PC-3 (cell line): ENCODE measurements around the gene COG3. TPM values are rescaled to one million over a fixed set of nuclear protein-coding genes. Genes with fewer than 3 reads are reported as not detected.

Experiments
- ATAC-seq: fragments of 200-7000 bp; cut with Tn5 transposase; 2 replicates; pipeline ENCODE4 v1.9.1; 2020; ENCODE audit warnings: mild to moderate bottlenecking, moderate library complexity
- BruUV-seq: library from RNA; stranded (reverse); fragments of 400-500 nt; replicated peaks from 2 replicates; lab custom pipeline; 2021; lab: Mats Ljungman, UMichigan
- CTCF ChIA-PET: fragments of 300-600 bp; sonication (Branson Sonifier 250); formaldehyde crosslinking; loops from one replicate; lab custom pipeline; 2022; ENCODE audit warnings: antibody characterized with exemption; lab: Charles Lee
- POLR2A ChIA-PET: fragments of 300-600 bp; sonication (Branson Sonifier 250); formaldehyde crosslinking; loops from one replicate; lab custom pipeline; 2022; ENCODE audit warnings: antibody characterized with exemption; ENCODE audit not compliant: unreplicated experiment; lab: Charles Lee
- DNase-seq: peaks from one replicate; pipeline ENCODE4 v3.0.0-alpha.2; 2015
- H2AFZ ChIP-seq: fragments of 300-600 bp; sonication (generic); 2 replicates; pipeline ENCODE4 v1.6.0; 2016; ENCODE audit warnings: antibody characterized with exemption, low read length
- H3F3A ChIP-seq: fragments of 300-600 bp; sonication (generic); one replicate; pipeline ENCODE4 v1.6.0; 2017; ENCODE audit warnings: antibody characterized with exemption, low read length, control low read depth, mild to moderate bottlenecking; ENCODE audit not compliant: unreplicated experiment
- H3K27ac ChIP-seq: fragments of 300-600 bp; sonication (generic); 2 replicates; pipeline ENCODE4 v1.5.1; 2016; ENCODE audit warnings: mild to moderate bottlenecking, low read length
- H3K27me3 ChIP-seq: fragments of 300-600 bp; sonication (generic); 2 replicates; pipeline ENCODE4 v1.6.1; 2016; ENCODE audit warnings: low read length, mixed read lengths
- H3K36me3 ChIP-seq: fragments of 300-600 bp; sonication (generic); 2 replicates; pipeline ENCODE4 v1.6.1; 2016; ENCODE audit warnings: low read depth, mixed run types, low read length, mixed read lengths
- H3K4me1 ChIP-seq: fragments of 300-600 bp; sonication (generic); 2 replicates; pipeline ENCODE4 v1.5.1; 2016; ENCODE audit warnings: low read length; ENCODE audit not compliant: insufficient read depth
- H3K4me2 ChIP-seq: fragments of 300-600 bp; sonication (generic); 2 replicates; pipeline ENCODE4 v1.6.0; 2016; ENCODE audit warnings: low read length
- H3K4me3 ChIP-seq: fragments of 300-600 bp; sonication (generic); 2 replicates; pipeline ENCODE4 v1.5.1; 2016; ENCODE audit warnings: mild to moderate bottlenecking, low read length, mixed read lengths
- H3K79me2 ChIP-seq: fragments of 300-600 bp; sonication (generic); 2 replicates; pipeline ENCODE4 v1.6.1; 2017; ENCODE audit warnings: low read length, mixed read lengths
- H3K9ac ChIP-seq: fragments of 300-600 bp; sonication (generic); 2 replicates; pipeline ENCODE4 v1.6.0; 2016; ENCODE audit warnings: mild to moderate bottlenecking, low read length
- H3K9me2 ChIP-seq: fragments of 300-600 bp; sonication (generic); replicated peaks from 2 replicates; pipeline ENCODE4 v1.6.1; 2016; ENCODE audit warnings: mixed run types, low read length, mixed read lengths
- H3K9me3 ChIP-seq: fragments of 300-600 bp; sonication (generic); 2 replicates; pipeline ENCODE4 v1.6.1; 2016; ENCODE audit warnings: low read length, mixed read lengths
- H4K20me1 ChIP-seq: fragments of 300-600 bp; sonication (generic); 2 replicates; pipeline ENCODE4 v1.6.1; 2016; ENCODE audit warnings: low read length, mixed read lengths
- CTCF ChIP-seq: fragments of 300-600 bp; sonication (generic); conservative IDR thresholded peaks from 2 replicates; pipeline ENCODE4 v1.5.1; 2017; ENCODE audit warnings: antibody characterized with exemption, low read depth, mild to moderate bottlenecking, low read length
- EZH2 ChIP-seq: fragments of 300-600 bp; sonication (generic); IDR thresholded peaks from one replicate; pipeline ENCODE4 v1.6.1; 2017; ENCODE audit warnings: antibody characterized with exemption, mild to moderate bottlenecking, low read length; ENCODE audit not compliant: unreplicated experiment
- EZH2phosphoT487 ChIP-seq: fragments of 300-600 bp; sonication (generic); IDR thresholded peaks from 2 replicates; pipeline ENCODE4 v1.6.1; 2018; ENCODE audit warnings: mild to moderate bottlenecking, antibody characterized with exemption, low read length, borderline replicate concordance
- intact Hi-C: fragments of 100-400 bp; cut with micrococcal nuclease; formaldehyde crosslinking; loops from 2 replicates; pipeline ENCODE4 v1.9.0; 2023
- total RNA-seq: library from RNA; depleted of rRNA; stranded (reverse); fragments of >200 nt; gene quantifications from 2 replicates; pipeline ENCODE4 v1.2.3, GENCODE V29; 2014

COG3 gene
- total RNA-seq, 1 experiment from 2014 or later, result 28.8 TPM

- H3K4me1 ChIP-seq, result peaks cover 10% of the 10 kb centered on the region
- peaks cover 4% of the 10 kb centered on the region; the same call in 1 of the 2 replicates for H4K20me1 ChIP-seq
- H3K36me3 ChIP-seq, result no peaks in the 10 kb centered on the region; the same call in 1 of the 2 replicates
- peak overlapping the region; percentile 99 for H3K4me2 ChIP-seq
- H3K27ac ChIP-seq, result no peak overlapping the region
- DNase-seq (no peak), ATAC-seq (no peak)
- no peaks in the 10 kb centered on the region for H3K9me2 ChIP-seq
- no peaks in the 10 kb centered on the region for H3K9me3 ChIP-seq
- H2AFZ ChIP-seq, result no peak overlapping the region
- intact Hi-C loops, result no loop called here
- CTCF ChIA-PET, result no interaction called here
- TF ChIP-seq EZH2phosphoT487 (no peak), CTCF (no peak), EZH2 (no peak)
- H3K9ac ChIP-seq, result peak overlapping the region; percentile 96; the same call in 1 of the 2 replicates
- H3F3A ChIP-seq, result no peaks in the 10 kb centered on the region
- BruUV-seq, result no TSS peak
- peak overlapping the region; percentile 98 for H3K4me3 ChIP-seq
- H3K27me3 ChIP-seq, result no peaks in the 10 kb centered on the region
- POLR2A ChIA-PET, result no interaction called here
- H3K79me2 ChIP-seq, result peaks cover 67% of the 10 kb centered on the region
These were observed 1.6 kb downstream of the COG3 start for GRCh38 chr13:45466359-45466758.

GRCh38 chr13:45468635-45469034 lies 3.9 kb downstream of the COG3 start:
- Histone ChIP-seq H3F3A (no peaks in the 10 kb centered on the region), H3K36me3 (no peaks in the 10 kb centered on the region; the same call in 1 of the 2 replicates), H3K79me2 (peaks cover 87% of the 10 kb centered on the region), H3K4me1 (peaks cover 20% of the 10 kb centered on the region), H3K9me2 (no peaks in the 10 kb centered on the region), H2AFZ (no peak overlapping the region), H3K27ac (no peak overlapping the region), H3K27me3 (no peaks in the 10 kb centered on the region), H3K4me3 (no peak overlapping the region), H4K20me1 (peaks cover 7% of the 10 kb centered on the region), H3K9ac (no peak overlapping the region), H3K4me2 (no peak overlapping the region), H3K9me3 (no peaks in the 10 kb centered on the region)
- BruUV-seq, result no TSS peak
- ChIA-PET POLR2A (no interaction called here), CTCF (no interaction called here)
- ATAC-seq, result no peak
- no peak for TF ChIP-seq CTCF
- TF ChIP-seq EZH2phosphoT487, result no peak
- no peak for TF ChIP-seq EZH2
- DNase-seq, result no peak
- intact Hi-C loops, result no loop called here

GRCh38 chr13:45472171-45472705 lies 7.5 kb downstream of the COG3 start:
- H3K36me3 ChIP-seq, result no peaks in the 10 kb centered on the region; the same call in none of the 2 replicates
- peak overlapping the region; percentile 35; the same call in 1 of the 2 replicates for H3K27ac ChIP-seq
- BruUV-seq, result no TSS peak
- H3K27me3 ChIP-seq, result no peaks in the 10 kb centered on the region
- peaks cover 16% of the 10 kb centered on the region for H3K4me1 ChIP-seq
- H3F3A ChIP-seq, result no peaks in the 10 kb centered on the region
- no peak for TF ChIP-seq EZH2phosphoT487
- no peak for TF ChIP-seq CTCF
- no peak for TF ChIP-seq EZH2
- no peaks in the 10 kb centered on the region for H3K9me3 ChIP-seq
- ATAC-seq, result peak; percentile 80
- ChIA-PET CTCF (no interaction called here), POLR2A (no interaction called here)
- intact Hi-C loops, result no loop called here
- no peak overlapping the region for H3K4me3 ChIP-seq
- H2AFZ ChIP-seq, result no peak overlapping the region
- H4K20me1 ChIP-seq, result peaks cover 4% of the 10 kb centered on the region; the same call in 1 of the 2 replicates
- peaks cover 89% of the 10 kb centered on the region for H3K79me2 ChIP-seq
- no peaks in the 10 kb centered on the region for H3K9me2 ChIP-seq
- H3K9ac ChIP-seq, result no peak overlapping the region
- DNase-seq, result peak; percentile 67
- H3K4me2 ChIP-seq, result peak overlapping the region; percentile 26; the same call in 1 of the 2 replicates
